HG03103 (cell line): Measurements from ENCODE around the gene SLC26A9.
"Not testable (repeated sequence)": the region's sequence is repeated elsewhere in the genome, so short reads cannot be mapped to it uniquely, and the experiment has no call there.

Experiments used
- ATAC-seq: cut with Tn5 transposase; IDR thresholded peaks from one replicate; pipeline ENCODE4 v1.9.1; 2021; ENCODE audit warnings: low read depth; ENCODE audit not compliant: unreplicated experiment

Gene SLC26A9

GRCh38 chr1:205907794-205908193, 35.5 kb downstream of the SLC26A9 start:
- no peak for ATAC-seq

- ATAC-seq = not testable (repeated sequence)
These were observed 38.2 kb downstream of the SLC26A9 start for GRCh38 chr1:205905095-205905494.

GRCh38 chr1:205896351-205896750, 46.9 kb downstream of the SLC26A9 start:
- no peak for ATAC-seq

GRCh38 chr1:205894119-205894518, 49.1 kb downstream of the SLC26A9 start:
- ATAC-seq = not testable (repeated sequence)

GRCh38 chr1:205892175-205892574, 51.1 kb downstream of the SLC26A9 start:
- not testable (repeated sequence) for ATAC-seq

- ATAC-seq = not testable (repeated sequence)
These were observed 51.8 kb downstream of the SLC26A9 start for GRCh38 chr1:205891481-205891880.

GRCh38 chr1:205890631-205891030, 52.6 kb downstream of the SLC26A9 start:
- not testable (repeated sequence) for ATAC-seq

GRCh38 chr1:205889706-205890105, 53.5 kb downstream of the SLC26A9 start:
- ATAC-seq = not testable (repeated sequence)

GRCh38 chr1:205889006-205889405, 54.2 kb downstream of the SLC26A9 start:
- ATAC-seq = not testable (repeated sequence)

- no peak for ATAC-seq
These were observed 59.5 kb downstream of the SLC26A9 start for GRCh38 chr1:205883792-205884191.

- no peak for ATAC-seq
These were observed 62.3 kb downstream of the SLC26A9 start for GRCh38 chr1:205880923-205881322.

- ATAC-seq = no peak
These were observed 63.3 kb downstream of the SLC26A9 start for GRCh38 chr1:205879974-205880373.

GRCh38 chr1:205878026-205878425, 65.2 kb downstream of the SLC26A9 start:
- no peak for ATAC-seq

- ATAC-seq = not testable (repeated sequence)
These were observed 70.1 kb downstream of the SLC26A9 start for GRCh38 chr1:205873148-205873547.

GRCh38 chr1:205870236-205870635, 73.0 kb downstream of the SLC26A9 start:
- no peak for ATAC-seq
